T-helper 17 cell (primary cell): Measurements from ENCODE around the gene FAHD2A. TPM values are rescaled to one million over a fixed set of nuclear protein-coding genes. Genes with fewer than 3 reads are reported as not detected.
"Not testable (repeated sequence)": the region's sequence is repeated elsewhere in the genome, so short reads cannot be mapped to it uniquely, and the experiment has no call there.

Source experiments
- ATAC-seq: fragments of 150-1000 bp; cut with Tn5 transposase; 2 replicates; pipeline ENCODE4 v1.10.0; 2021; ENCODE audit warnings: mild to moderate bottlenecking, moderate library complexity
- DNase-seq, 3 donors: peaks; one replicate each; pipeline versions ENCODE4 v3.0.0 to v3.0.0-alpha.2; 2020 to 2021
- H3K9me3 ChIP-seq: one replicate; pipeline ENCODE4 v1.7.0; 2013; ENCODE audit warnings: low read length, mild to moderate bottlenecking; ENCODE audit not compliant: control insufficient read depth, poor library complexity, severe bottlenecking
- H3K27ac Mint-ChIP-seq: one replicate; pipeline ENCODE4 v1.8.0; 2022; ENCODE audit warnings: mild to moderate bottlenecking, moderate library complexity, mixed read lengths
- H3K27me3 Mint-ChIP-seq: one replicate; pipeline ENCODE4 v1.8.0; 2022; ENCODE audit warnings: mixed read lengths
- H3K36me3 Mint-ChIP-seq: one replicate; pipeline ENCODE4 v1.8.0; 2022; ENCODE audit warnings: low read depth, mixed read lengths
- H3K4me1 Mint-ChIP-seq: one replicate; pipeline ENCODE4 v1.8.0; 2022; ENCODE audit warnings: mild to moderate bottlenecking, mixed read lengths
- H3K4me3 Mint-ChIP-seq: one replicate; pipeline ENCODE4 v1.8.0; 2022; ENCODE audit warnings: mild to moderate bottlenecking, moderate library complexity, mixed read lengths
- total RNA-seq, 4 donors: library from RNA in 2 of 4; stranded (reverse) in 2 of 4; gene quantifications; one replicate each; pipeline ENCODE4 v1.2.3 and lab custom pipeline; 2022 to 2026

FAHD2A gene, protein sequence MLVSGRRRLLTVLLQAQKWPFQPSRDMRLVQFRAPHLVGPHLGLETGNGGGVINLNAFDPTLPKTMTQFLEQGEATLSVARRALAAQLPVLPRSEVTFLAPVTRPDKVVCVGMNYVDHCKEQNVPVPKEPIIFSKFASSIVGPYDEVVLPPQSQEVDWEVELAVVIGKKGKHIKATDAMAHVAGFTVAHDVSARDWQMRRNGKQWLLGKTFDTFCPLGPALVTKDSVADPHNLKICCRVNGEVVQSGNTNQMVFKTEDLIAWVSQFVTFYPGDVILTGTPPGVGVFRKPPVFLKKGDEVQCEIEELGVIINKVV
- total RNA-seq (10 to 100 TPM; 19.1 to 19.8 TPM), total RNA-seq (lab: John Stamatoyannopoulos, UW) (12.4 to 13.0 reads per million in 2 donors)

GRCh38 chr2:95402370-95403203 lies at the start of gene FAHD2A:
Gene FAHD2A (plus strand): TSS chr2:95402708. CDS start chr2:95405559, 2,851 bp downstream.
- Mint-ChIP-seq H3K4me1 (peaks cover 18% of the 10 kb centered on the region), H3K27ac (peak within 1 kb of the TSS; percentile 96), H3K36me3 (no peaks in the 10 kb centered on the region), H3K27me3 (no peaks in the 10 kb centered on the region), H3K4me3 (peak within 1 kb of the TSS; percentile 97)
- no peaks in the 10 kb centered on the region for H3K9me3 ChIP-seq
- peak; percentile 95 for ATAC-seq
- DNase-seq = peak; percentile 81 to 90 (median 86)

DNA sequence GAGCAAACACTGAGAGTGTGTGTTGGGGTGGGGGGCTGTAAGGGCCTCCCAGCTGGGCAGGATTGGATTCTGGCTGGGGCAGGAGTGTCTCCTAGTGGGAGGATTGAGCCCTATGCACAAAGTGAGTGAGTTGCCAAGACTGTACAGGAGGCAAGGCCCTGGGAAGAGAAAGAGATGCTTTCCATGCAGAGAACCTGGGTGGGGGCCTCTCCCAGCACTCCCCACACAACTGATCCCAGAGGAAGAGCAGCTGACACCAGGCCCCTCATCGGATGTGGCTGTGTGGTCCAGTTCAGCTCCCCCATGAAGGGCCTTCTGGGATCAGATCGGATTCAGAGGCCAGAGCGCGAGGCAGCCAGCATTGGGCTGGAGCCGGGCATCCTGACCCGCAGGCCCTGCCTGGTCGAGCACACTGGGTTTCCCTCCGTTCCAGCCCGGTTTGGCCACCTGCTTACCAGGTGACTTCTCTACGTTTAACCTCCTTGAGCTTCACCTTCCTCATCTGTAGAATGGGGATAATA lies 49.4 kb upstream of the FAHD2A start:
- Mint-ChIP-seq H3K4me3 (no peak overlapping the region), H3K4me1 (no peaks in the 10 kb centered on the region), H3K27ac (no peak overlapping the region), H3K27me3 (peaks cover 36% of the 10 kb centered on the region), H3K36me3 (no peaks in the 10 kb centered on the region)
- ATAC-seq (no peak), DNase-seq (no peak)
- no peaks in the 10 kb centered on the region for H3K9me3 ChIP-seq

DNA sequence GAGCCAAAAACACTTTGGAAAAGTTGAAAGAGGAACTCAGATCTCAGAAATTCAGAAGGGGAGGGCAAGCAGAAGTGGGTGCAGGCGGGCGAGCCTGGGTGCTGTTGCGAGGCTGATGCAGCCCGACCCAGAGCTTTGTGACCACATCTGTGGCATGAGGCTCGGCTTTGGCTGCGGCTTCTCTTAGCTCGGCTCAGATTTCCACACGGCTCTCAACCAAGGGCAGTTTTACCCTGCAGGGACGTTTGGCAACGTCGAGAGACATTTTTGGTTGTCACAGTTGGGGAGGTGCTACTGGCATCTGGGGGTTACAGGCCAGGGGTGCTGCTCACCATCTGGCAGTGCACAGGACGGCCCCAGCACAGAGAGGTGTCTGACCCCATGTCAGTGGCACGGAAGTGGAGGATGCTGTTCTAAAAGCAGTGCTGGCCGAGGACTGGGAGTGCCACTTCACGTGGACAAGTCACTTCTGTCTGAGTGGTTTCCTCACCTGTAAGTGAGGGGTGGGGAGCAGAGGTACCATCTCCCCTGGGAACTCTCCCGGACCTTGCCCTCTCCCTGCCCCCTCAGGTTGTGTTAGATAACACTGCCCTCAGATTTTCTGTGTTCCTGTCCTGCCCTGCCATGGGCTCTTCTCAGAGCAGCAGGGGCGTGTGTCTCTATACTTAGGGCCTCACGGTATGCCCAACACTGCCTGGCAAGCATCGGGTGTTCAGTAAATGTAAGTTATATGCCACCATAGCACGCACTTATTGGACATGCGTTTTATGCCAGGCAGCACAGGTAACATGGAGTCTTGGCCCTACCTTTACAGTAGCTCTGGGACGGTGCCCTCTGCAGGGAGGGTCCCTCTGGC lies 48.7 kb upstream of the FAHD2A start:
- DNase-seq (no peak), ATAC-seq (no peak)
- H3K9me3 ChIP-seq = no peaks in the 10 kb centered on the region
- peaks cover 42% of the 10 kb centered on the region for H3K27me3 Mint-ChIP-seq
- no peak overlapping the region for H3K27ac Mint-ChIP-seq
- H3K36me3 Mint-ChIP-seq = no peaks in the 10 kb centered on the region
- no peaks in the 10 kb centered on the region for H3K4me1 Mint-ChIP-seq
- H3K4me3 Mint-ChIP-seq = no peak overlapping the region

- H3K36me3 Mint-ChIP-seq = no peaks in the 10 kb centered on the region
- no peaks in the 10 kb centered on the region for H3K4me1 Mint-ChIP-seq
- no peak for DNase-seq
- no peak overlapping the region for H3K4me3 Mint-ChIP-seq
- no peak for ATAC-seq
- no peak overlapping the region for H3K27ac Mint-ChIP-seq
- H3K9me3 ChIP-seq = no peaks in the 10 kb centered on the region
- H3K27me3 Mint-ChIP-seq = peaks cover 35% of the 10 kb centered on the region
Measured at GRCh38 chr2:95354469-95354901, 48.0 kb upstream of the FAHD2A start.

DNA sequence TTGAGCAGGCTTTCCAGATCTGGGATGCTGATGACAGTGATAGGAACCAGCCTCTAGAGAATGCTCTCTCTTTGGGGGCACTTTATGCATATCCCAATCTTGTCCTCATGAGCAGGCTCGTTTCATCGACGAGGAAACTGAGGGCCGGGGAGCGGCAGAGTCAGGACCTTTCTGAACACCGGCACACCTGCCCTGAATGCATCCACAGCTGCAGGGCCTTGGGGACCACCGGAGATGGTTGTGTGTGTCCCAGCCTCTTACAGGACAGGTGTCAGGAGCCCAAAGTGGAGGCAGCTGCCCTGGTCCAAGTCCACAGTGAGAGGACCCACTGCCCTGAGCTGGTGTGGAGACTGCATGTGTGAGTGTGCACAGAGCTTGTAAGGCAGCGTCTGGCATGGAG lies 47.6 kb upstream of the FAHD2A start:
- Mint-ChIP-seq H3K4me3 (no peak overlapping the region), H3K27ac (no peak overlapping the region), H3K27me3 (peaks cover 33% of the 10 kb centered on the region), H3K4me1 (no peaks in the 10 kb centered on the region), H3K36me3 (no peaks in the 10 kb centered on the region)
- no peaks in the 10 kb centered on the region for H3K9me3 ChIP-seq
- no peak for DNase-seq
- ATAC-seq = no peak

GRCh38 chr2:95355486-95355885 lies 47.0 kb upstream of the FAHD2A start:
- not testable (repeated sequence) for H3K36me3 Mint-ChIP-seq, H3K4me3 Mint-ChIP-seq, DNase-seq, H3K27ac Mint-ChIP-seq, H3K9me3 ChIP-seq, H3K4me1 Mint-ChIP-seq, ATAC-seq
- H3K27me3 Mint-ChIP-seq = peaks cover 28% of the 10 kb centered on the region

DNA sequence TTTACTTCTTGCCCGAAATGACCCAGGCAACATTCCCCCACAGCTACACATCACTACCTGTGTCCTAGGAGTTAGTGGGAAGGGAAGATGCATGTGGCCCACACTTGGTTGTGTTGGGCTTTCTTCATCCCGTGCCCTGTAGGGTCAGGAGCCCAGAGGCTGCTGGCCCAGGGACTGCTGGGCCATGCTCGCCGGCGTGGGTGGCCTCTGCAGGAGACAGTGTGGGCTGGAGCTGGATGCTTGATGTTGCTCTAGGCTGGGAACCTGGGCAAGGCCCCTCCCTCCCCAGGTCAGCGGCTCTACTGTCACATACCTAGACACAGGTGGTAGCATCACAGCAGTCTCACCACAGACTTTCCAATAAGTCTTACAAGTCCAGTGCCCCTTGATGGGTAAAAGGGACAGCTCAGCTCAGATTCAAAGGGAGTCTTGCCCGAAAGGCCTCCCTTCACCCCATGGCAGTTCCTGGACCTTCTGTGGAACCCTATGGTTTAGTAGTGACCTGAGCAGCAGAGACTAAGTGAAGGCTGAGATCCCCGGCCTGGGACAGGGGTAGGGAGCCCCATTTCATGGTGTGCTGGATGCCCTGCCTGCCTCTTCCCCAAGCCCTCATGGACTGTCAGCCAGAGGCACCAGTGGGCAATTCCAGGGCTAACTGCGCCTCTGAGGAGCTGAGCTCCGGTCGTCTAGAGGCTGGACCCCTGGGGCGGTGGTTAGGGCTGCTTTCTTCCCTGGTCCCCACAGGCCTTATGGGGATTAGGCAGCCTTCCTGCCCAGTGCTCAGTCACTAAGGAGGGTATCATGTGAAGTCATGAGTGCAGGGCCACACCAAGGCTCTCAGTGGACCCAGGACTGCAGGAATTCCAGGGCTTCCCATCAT lies 45.4 kb upstream of the FAHD2A start:
- H3K27ac Mint-ChIP-seq = no peak overlapping the region
- no peak for ATAC-seq
- H3K36me3 Mint-ChIP-seq = no peaks in the 10 kb centered on the region
- H3K9me3 ChIP-seq = no peaks in the 10 kb centered on the region
- H3K27me3 Mint-ChIP-seq = peaks cover 25% of the 10 kb centered on the region
- no peak for DNase-seq
- H3K4me3 Mint-ChIP-seq = no peak overlapping the region
- no peaks in the 10 kb centered on the region for H3K4me1 Mint-ChIP-seq

DNA sequence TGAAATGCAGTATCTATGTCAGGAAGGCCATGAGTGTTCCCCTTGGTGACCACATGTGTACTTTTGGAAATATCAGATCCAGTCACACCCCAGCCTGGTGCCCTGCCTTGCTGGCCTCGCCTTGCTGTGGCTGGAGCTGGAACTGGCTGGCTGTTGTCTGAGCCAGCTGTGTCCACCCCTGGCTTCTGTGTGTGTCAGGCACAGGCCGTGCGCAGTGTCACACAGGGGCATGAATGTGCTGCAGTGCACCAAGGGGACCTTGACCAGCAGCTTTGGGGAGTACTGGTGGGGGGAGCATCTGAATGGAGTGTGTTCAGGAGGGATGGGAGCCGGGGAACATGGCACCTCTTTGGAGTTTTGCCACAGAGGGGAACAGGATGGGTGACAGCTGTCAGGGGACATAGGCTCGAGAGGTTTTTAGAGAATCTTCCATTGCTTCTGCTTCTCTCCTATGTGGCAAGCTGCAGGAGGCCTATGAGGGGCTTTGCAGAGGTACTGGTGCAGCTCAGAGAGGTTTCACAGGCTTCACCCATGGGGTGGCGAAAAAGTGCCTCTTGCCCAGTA lies 44.7 kb upstream of the FAHD2A start:
- peaks cover 25% of the 10 kb centered on the region for H3K27me3 Mint-ChIP-seq
- no peaks in the 10 kb centered on the region for H3K36me3 Mint-ChIP-seq
- no peak for ATAC-seq
- no peaks in the 10 kb centered on the region for H3K4me1 Mint-ChIP-seq
- H3K4me3 Mint-ChIP-seq = no peak overlapping the region
- no peak for DNase-seq
- H3K9me3 ChIP-seq = no peaks in the 10 kb centered on the region
- no peak overlapping the region for H3K27ac Mint-ChIP-seq

DNA sequence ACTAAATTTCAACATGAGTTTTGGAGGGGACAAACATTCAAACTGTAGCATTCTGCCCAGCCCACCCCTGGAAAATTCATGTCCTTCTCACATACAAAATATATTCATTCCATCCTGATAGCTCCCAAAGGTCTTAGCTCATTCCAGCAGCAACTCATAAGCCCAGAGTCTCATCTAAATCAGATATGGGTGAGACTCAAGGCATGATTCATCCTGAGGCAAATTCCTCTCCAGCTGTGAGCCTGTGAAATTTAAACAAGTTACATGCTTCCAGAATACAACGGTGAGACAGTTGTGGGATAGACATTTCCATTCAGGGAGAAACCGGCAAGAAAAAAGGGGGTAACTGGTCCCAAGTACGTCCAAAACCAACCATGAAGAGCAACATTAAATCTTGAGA lies 43.5 kb upstream of the FAHD2A start:
- Mint-ChIP-seq H3K36me3 (no peaks in the 10 kb centered on the region), H3K4me1 (peaks cover 2% of the 10 kb centered on the region)

GRCh38 chr2:95359501-95359930 lies 43.0 kb upstream of the FAHD2A start:
- DNase-seq = no peak
- no peak for ATAC-seq
- no peaks in the 10 kb centered on the region for H3K9me3 ChIP-seq
- Mint-ChIP-seq H3K4me1 (peaks cover 2% of the 10 kb centered on the region), H3K27me3 (peaks cover 30% of the 10 kb centered on the region), H3K36me3 (no peaks in the 10 kb centered on the region), H3K4me3 (no peak overlapping the region), H3K27ac (no peak overlapping the region)

More for the DNA sequence above, 43.5 kb upstream of the FAHD2A start:
- DNase-seq = no peak
- peaks cover 30% of the 10 kb centered on the region for H3K27me3 Mint-ChIP-seq
- H3K9me3 ChIP-seq = no peaks in the 10 kb centered on the region
- no peak overlapping the region for H3K27ac Mint-ChIP-seq
- no peak overlapping the region for H3K4me3 Mint-ChIP-seq
- ATAC-seq = no peak

- Mint-ChIP-seq H3K4me1 (peaks cover 2% of the 10 kb centered on the region), H3K4me3 (no peak overlapping the region), H3K36me3 (no peaks in the 10 kb centered on the region), H3K27ac (no peak overlapping the region), H3K27me3 (peaks cover 34% of the 10 kb centered on the region)
- DNase-seq = no peak
- no peak for ATAC-seq
- no peaks in the 10 kb centered on the region for H3K9me3 ChIP-seq
Measured at GRCh38 chr2:95361216-95361980, 41.1 kb upstream of the FAHD2A start.
